Measurements from ENCODE around the gene CTTNBP2.

- TF ChIP-seq, protein P1, sequence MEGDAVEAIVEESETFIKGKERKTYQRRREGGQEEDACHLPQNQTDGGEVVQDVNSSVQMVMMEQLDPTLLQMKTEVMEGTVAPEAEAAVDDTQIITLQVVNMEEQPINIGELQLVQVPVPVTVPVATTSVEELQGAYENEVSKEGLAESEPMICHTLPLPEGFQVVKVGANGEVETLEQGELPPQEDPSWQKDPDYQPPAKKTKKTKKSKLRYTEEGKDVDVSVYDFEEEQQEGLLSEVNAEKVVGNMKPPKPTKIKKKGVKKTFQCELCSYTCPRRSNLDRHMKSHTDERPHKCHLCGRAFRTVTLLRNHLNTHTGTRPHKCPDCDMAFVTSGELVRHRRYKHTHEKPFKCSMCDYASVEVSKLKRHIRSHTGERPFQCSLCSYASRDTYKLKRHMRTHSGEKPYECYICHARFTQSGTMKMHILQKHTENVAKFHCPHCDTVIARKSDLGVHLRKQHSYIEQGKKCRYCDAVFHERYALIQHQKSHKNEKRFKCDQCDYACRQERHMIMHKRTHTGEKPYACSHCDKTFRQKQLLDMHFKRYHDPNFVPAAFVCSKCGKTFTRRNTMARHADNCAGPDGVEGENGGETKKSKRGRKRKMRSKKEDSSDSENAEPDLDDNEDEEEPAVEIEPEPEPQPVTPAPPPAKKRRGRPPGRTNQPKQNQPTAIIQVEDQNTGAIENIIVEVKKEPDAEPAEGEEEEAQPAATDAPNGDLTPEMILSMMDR (IDR thresholded peaks at IDR 0.05; ENCODE audit: insufficient read depth, low read length), result no peak
- TF ChIP-seq, protein P2, sequence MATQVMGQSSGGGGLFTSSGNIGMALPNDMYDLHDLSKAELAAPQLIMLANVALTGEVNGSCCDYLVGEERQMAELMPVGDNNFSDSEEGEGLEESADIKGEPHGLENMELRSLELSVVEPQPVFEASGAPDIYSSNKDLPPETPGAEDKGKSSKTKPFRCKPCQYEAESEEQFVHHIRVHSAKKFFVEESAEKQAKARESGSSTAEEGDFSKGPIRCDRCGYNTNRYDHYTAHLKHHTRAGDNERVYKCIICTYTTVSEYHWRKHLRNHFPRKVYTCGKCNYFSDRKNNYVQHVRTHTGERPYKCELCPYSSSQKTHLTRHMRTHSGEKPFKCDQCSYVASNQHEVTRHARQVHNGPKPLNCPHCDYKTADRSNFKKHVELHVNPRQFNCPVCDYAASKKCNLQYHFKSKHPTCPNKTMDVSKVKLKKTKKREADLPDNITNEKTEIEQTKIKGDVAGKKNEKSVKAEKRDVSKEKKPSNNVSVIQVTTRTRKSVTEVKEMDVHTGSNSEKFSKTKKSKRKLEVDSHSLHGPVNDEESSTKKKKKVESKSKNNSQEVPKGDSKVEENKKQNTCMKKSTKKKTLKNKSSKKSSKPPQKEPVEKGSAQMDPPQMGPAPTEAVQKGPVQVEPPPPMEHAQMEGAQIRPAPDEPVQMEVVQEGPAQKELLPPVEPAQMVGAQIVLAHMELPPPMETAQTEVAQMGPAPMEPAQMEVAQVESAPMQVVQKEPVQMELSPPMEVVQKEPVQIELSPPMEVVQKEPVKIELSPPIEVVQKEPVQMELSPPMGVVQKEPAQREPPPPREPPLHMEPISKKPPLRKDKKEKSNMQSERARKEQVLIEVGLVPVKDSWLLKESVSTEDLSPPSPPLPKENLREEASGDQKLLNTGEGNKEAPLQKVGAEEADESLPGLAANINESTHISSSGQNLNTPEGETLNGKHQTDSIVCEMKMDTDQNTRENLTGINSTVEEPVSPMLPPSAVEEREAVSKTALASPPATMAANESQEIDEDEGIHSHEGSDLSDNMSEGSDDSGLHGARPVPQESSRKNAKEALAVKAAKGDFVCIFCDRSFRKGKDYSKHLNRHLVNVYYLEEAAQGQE (IDR thresholded peaks at IDR 0.05; ENCODE audit: insufficient replicate concordance, low read depth), result no peak
- TF ChIP-seq POLR2AphosphoS5 (IDR thresholded peaks at IDR 0.05; ENCODE audit: low read depth), result no peak
Observed at GRCh38 chr7:117781707-117782106, 91.5 kb downstream of the CTTNBP2 start.
